ENCODE data around the gene SLC22A16.

DNA sequence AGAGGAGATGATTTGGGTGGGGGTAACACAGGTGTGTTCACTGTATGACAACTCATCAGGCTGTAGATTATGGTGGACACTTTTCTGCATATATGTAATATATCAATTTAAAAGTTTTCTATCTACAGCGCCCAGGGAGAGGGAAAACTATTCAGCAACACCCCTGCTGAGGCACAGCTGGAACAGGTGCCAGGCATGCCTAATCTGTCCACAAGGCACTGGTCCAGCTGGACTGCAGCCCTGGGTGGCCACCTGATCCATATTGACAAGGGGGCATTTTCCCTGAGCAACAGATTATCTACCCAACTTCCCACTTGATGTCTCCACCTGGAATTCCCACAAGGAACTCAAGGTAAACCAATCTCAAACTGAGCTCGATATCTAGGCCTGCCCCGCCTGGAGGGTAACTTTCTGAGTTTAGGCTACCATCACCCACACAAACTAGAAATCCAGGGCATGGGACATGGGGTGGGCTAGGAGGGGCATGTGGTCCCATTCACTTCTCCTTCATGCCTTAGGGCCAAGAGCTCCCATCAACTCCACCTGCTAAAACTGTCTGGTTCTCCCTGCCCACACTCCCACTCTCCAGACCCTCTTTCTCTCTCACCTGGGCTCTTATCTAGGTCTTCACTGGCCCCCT is 4.6 kb downstream of the SLC22A16 start:
- no peak for TF ChIP-seq POLR2A (IDR thresholded peaks at IDR 0.05; ENCODE audit: low read depth, low read length)
- TF ChIP-seq TAF1 (IDR thresholded peaks at IDR 0.05; ENCODE audit: borderline replicate concordance, low read depth, low read length) = no peak
- TF ChIP-seq POLR2AphosphoS5 (IDR thresholded peaks at IDR 0.05; ENCODE audit: low read depth, low read length) = no peak
